Femur (tissue), 1 donor: ENCODE results near the gene SHISA7.

Source experiments
- DNase-seq: peaks from one replicate; pipeline ENCODE4 v3.0.0-alpha.2; 2017

Gene SHISA7

DNA sequence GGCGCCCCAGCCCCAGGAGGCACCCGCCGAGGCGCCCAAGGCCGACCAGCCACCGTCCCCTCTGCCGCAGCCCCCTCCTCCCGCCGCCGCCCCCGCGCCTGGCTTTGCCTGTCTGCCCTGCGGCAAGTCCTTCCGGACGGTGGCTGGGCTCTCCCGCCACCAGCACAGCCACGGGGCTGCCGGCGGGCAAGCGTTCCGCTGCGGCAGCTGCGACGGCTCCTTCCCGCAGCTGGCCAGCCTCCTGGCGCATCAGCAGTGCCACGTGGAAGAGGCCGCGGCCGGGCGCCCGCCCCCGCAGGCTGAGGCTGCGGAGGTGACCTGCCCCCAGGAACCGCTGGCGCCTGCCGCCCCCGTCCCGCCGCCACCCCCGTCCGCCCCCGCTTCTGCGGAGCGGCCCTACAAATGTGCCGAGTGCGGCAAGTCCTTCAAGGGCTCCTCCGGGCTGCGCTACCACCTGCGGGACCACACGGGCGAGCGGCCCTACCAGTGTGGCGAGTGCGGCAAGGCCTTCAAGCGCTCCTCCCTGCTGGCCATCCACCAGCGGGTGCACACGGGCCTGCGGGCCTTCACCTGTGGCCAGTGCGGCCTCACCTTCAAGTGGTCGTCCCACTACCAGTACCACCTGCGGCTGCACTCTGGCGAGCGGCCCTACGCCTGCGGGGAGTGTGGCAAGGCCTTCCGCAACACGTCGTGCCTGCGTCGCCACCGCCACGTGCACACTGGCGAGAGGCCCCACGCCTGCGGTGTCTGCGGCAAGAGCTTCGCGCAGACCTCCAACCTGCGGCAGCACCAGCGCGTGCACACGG is 39.3 kb upstream of the SHISA7 start:
- no peak for DNase-seq

DNA sequence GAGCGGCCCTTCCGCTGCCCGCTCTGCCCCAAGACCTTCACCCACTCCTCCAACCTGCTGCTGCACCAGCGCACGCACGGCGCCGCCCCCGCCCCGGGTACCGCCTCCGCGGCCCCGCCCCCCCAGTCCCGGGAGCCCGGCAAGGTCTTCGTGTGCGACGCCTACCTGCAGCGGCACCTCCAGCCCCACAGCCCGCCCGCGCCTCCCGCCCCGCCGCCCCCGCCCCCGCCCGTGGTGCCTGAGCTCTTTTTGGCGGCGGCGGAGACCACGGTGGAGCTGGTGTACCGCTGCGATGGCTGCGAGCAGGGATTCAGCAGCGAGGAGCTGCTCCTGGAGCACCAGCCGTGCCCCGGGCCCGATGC is 38.7 kb upstream of the SHISA7 start:
- no peak for DNase-seq

DNA sequence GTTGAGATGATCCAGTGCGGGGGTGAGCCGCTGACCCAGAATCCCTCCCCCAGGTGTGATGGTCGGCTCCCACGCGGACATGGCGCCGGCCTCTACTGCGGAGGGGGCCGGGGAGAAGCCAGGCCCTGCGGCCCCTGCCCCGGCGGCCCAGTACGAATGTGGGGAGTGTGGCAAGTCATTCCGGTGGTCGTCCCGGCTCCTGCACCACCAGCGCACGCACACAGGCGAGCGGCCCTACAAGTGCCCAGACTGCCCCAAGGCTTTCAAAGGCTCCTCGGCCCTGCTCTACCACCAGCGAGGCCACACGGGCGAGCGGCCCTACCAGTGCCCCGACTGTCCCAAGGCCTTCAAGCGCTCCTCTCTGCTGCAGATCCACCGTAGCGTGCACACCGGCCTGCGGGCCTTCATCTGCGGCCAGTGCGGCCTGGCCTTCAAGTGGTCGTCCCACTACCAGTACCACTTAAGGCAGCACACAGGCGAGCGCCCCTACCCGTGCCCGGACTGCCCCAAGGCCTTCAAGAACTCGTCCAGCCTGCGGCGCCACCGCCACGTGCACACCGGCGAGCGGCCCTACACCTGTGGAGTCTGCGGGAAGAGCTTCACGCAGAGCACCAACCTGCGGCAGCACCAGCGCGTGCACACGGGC is 38.2 kb upstream of the SHISA7 start:
- no peak for DNase-seq

DNA sequence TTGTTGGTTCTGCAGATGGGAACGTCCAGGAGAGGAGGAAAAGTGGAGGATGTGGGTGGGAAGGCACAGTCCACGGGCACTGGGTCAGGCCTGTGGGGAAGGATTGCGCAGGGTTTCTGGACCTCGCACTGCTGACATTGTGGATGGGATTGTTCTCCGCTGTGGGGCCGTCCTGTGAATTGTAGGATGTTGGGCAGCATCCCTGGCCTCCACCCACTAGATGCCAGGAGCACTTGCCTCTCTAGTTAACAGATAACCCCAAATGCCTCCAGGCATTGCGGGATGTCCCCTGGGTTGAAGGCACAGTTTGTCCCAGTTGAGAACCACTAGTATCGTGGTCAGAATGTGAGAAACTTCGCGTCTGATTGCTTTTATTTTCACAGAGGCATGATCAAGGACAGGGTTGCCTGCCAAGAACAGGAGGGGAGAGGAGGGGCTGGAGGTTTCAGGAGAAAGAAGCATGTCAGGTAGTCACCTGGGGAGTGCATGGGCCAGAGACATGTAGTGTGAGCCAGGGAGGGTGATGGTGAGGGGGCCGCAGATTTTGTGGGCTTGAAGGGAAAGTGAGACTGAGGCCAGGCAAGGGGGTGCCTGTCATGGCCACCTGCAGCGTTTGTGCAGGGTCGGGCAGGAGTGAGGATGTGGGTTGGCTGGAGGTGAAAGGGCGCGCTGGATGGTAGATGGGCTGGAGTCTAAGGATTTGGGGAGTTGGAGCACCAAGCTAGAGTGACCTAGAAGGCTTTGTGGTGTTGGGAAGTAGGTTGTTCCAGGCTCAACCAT is 36.5 kb upstream of the SHISA7 start:
- DNase-seq: no peak

DNA sequence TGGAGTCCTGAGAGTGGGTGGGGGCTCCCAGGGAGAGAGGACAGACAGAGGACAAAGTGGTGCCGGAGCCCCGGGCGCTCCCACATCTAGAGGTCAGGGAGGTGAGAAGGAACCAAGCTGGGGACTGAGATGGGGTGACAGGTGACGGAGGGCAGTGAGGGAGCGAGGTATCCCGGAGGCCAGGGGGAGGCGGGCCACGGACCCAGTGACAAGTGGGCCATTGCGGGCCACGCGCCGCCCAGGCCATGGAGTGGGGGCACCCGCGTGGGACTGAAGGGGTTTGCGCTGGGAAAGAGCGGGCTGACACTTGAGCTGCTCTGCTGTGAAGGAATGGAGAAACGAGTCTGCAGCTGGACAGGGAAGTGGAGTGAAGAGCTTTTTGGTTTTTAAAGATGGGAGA is 35.9 kb upstream of the SHISA7 start:
- no peak for DNase-seq

DNA sequence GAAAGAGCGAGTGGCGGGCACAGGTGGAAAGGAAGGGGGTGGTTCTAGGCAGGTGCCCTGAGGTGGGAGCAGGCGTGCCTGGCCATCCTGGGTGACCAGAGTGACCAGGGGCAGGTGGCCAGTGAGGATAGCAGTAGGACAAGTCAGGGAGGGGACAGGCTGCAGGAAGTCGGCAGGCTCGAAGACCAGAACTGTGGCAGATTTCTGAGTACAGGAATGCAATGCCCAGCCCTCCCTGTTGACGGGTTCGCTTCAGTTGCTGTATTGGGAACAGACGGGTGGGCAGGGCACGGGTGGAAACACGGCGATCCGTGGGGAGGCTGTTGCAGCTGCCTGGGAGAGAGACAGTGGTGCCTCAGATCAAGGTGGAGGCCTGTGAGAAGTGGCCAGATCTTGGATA is 35.3 kb upstream of the SHISA7 start:
- DNase-seq: no peak

DNA sequence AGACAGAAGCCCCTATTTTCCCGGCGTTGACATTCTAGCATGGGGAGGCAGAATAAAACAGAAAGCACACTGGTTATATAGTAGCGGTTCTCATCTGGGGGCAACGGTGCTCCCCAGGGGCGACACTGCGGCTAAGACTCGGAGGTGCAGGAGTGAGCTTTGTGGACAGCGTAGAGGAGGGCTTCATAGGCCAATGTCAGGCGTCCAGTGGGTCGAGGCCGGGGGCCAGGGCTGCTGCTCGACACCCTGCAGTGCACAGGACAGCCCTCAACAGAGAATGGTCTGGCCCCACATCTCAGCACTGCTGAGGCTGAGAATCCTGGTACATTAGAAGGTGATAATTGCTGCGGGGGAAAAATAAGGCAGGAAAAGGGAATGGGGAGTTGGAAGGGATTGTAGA is 34.8 kb upstream of the SHISA7 start:
- no peak for DNase-seq

DNA sequence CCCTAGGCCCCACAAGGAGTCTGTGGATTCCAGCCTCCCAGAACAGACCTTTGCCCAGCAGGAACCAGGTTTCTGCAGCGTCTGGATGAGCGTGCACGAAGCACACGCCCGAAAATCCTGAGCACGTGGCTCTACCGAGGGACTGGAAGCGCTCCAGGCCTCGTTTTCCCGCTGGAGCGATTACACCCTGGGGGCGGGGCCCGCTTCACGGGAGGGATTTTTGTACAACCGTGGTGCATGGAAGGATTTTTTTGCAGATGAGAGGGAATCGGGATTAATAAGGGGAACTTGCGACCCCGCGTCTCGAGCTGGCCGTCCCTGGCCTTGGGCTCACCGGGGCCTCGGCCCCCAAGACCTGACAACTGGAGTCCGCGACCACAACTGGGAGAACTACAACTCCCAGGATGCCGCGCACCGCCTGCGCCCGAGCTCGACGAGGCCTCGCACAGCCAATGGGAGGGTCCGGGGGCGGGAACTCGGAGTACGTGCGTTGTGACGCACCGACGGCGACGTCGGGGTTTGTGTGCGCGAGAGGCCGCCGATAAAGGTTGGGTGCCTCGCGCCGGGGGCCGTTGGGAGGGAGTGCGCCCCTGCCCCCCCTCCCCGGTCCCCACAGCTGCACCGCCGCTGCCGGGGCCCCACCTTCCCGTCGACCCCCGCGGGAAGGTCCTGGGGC is 33.1 kb upstream of the SHISA7 start, which contains the start of gene ZNF628:
Gene ZNF628 (plus strand): TSS at position 518 of the 676 bp plus-strand sequence. CDS start 3,294 bp downstream, outside the sequence.
- DNase-seq: peak; percentile 99

DNA sequence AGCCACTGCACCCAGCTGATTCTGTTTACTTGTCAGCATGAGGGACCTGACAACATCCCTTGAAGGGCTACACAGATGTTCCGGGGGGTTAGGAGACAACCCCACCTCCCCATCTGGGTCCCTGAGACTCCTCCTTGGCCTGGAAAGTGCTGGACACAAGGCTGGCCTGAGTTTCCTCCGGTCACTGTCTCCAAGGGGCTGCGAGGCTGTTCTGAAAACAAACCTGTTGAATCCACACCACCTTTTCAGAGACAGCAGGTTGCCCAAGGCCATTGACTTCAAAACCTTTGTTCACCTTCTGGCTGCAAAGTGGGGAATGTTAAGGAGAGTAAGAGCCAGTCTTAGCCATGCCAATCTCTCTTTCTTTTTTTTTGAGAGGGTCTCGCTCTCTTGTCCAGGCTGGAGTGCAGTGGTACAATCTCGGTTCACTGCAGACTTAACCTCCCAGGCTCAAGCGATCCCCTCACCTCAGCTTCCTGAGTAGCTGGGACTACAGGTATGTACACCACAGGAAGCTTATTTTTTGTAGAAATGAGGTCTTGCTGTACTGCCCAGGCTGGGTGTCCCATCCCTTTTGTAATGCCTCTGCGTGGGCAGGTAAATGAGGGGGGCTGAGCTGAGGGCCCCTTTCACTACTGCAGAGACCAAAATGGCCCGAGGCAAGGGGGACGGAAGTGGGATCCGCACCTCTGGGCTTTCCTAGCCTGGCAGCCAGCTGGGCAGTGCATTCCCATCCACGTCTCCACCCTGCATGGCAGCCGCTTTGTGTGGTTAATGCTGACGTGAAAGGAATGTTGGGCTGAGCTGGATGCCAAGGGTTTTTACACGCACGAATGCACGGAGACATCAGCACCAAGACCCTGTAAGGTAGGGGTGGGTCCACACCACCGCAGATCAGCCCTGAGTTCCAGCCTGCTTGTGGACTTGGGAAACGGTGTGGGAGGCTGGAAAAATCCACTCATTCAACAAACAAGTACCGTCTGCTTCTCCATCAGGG is 31.5 kb upstream of the SHISA7 start:
- DNase-seq: no peak

DNA sequence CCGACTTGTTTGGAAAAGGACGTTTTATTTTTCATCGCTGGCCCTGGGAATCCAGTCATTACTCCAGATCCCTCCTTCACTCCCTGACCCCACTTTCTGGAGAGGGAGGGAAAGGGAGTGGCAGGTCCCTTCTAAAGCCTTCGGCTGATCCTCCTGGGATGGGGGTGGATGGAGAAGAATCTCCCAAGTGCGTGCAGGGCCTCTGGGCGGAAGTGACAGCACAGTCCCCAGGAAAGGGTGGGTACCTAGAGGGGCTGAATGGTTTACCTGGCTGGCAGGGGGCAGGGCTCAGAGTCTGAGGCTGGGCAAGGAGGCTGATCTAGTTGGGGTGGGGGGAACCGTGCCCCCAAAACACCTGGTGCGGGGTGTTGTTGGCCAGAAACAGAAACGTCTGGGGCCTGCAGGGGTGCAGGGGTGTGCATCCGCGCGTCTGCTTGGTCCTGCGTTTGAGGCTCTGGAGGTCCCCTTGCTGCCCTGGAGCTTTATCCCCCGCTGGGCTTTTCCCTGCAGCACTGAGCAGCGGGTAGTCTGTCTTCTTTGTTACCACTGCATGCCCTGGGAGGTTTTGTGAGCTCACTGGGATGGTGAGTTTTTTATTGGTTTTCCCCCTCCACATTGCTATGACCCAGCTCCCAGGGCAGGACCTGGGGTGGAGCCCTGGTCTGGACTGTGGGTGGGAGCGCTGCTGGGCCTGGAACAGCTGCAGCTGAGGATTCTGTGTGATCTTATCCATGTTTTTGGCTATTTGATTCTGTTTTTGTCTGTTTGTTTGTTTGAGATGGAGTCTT is 30.3 kb upstream of the SHISA7 start:
- no peak for DNase-seq

DNA sequence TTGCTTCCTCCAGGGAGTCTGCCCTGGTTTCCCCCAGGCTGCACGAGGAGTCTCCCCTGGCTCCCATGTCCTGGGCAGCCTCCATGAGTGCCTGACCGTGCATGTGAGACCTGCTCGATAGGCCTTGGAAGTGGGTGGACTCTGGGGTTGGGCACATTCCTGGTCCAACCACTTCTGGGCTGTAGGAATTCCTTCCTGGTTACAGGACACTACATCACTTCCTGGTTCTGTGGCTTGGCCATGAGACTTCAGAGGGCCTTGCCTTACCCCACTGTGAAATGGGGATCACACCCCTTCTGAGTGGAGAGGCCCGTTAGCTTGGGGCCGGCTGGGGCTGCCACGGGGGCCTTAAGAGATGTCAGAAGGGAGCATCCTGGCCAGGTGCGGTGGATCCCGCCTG is 29.4 kb upstream of the SHISA7 start:
- no peak for DNase-seq

DNA sequence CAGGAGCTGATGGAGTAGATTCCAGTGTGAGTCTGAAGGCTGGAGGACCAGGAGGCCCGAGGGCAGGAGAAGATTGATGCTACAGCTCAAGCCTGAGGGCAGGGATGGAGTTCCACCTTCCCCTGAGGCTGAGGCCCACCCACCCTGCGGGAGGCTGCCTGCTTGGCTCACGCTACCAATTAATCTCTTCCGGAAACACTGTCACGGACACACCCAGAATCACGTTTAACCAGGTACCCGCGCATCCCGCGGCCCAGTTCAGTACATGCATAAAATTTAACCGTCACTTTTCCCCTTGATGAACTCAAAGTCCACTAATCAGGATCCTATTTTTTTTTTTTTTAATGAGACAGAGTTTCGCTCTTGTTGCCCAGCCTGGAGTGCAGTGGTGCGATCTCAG is 28.2 kb upstream of the SHISA7 start:
- DNase-seq: no peak

DNA sequence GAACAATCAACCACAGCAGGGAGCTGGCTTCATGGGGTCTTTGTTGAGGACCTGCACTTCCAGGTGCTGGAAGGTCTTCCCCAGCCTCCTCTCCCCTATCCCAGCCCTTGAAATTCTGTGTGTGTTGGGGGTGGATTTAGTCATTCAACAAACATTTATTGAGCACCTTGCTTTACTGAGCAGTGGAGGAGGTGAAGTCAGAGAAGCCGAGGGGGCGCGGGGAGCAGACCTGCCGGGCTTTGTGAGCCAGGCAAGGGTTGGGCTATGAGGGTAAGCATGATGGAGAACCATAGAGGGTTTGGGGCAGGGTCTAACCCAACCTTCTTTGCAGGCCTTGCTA is 24.9 kb upstream of the SHISA7 start:
- no peak for DNase-seq

DNA sequence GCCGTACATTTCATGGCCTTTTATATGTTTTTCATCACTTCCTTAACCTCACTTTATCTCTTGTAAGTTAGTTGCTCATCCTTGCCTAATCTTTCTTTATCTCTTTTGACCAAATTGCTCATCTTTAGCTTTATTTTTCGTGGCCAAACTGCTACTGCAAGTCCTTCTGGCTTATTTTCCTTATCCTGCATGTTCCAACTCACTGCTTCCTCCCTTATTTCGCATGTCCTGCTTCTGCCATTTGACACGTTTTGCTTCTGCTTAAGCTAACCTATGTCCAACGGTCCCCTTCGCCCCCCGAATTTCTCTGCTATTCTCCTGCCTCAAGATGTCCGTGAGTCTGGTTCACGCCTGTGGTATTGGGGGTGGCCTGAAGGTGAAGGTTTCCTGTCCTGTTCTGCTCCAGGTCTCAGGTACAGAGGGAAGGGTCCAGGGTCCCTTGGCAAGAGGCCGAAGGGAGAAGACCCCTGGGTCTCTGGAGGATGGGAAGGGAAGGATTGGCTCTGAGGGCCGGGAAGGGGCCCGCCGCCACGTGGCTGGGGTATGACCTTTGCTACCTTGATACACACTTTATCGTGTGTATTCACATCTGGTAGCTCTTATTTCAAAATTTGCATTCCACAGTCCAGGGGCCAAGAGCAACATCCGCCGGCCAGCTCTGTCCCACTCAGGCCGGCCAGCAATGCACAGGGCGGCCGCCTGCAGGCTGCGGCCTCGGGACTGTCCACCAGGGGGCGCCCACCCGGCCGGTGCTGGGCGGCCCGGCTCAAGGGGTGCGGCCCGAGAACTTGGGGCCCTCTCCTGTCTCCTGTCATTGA is 24.3 kb upstream of the SHISA7 start:
- DNase-seq: peak; percentile 84

DNA sequence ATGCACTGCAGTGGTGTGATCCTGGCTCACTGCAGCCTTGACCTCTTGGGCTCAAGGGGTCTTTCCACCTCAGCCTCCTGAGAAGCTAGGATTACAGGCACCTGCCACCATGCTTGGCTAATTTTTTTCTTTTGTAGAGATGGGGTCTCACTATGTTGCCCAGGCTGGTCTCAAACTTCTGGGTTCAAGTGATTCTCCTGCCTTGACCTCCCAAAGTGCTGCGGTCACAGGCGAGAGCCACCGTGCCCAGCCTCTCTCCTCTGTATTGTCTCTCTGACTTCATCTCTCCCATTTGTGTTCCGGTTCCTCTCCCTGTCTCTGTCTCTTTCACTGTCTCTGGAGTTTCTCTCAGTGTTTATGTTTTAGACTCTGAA is 23.1 kb upstream of the SHISA7 start:
- no peak for DNase-seq

DNA sequence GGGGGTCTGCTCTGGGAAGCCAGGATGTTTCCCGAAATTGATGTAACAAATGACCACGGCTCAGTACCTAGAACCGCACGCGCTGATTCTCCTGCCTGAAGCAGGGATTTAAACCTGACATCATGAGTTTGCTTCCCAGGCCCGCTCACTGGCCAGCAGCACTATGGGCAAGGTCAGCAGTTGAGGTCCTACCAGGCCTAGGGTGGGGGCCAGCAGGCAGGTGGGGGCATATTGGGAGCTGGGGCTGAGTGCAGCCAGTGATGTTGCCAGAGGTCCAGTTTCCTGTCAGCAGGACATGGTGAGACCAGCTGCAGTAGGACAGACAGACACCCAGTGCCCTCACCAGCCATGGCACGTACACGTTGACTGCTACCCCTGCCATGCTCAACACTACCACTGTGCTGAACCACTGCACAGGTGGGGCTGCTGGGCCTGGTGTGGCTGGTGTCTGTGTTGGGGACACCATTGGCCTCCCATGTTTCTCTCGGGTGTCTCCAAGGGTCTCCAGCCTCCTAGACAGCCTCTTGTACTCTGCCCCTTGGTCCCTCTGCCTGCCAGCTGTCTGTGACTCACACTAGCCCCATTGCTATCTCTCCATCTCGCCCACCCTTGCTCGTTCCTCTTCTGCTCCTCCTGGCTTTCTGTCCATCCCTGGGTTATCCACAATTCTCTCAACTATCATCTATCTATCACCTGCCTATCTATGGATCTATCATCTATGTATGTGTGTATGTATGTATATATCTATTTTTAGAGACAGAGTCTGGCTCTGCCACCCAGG is 22.6 kb upstream of the SHISA7 start:
- no peak for DNase-seq

DNA sequence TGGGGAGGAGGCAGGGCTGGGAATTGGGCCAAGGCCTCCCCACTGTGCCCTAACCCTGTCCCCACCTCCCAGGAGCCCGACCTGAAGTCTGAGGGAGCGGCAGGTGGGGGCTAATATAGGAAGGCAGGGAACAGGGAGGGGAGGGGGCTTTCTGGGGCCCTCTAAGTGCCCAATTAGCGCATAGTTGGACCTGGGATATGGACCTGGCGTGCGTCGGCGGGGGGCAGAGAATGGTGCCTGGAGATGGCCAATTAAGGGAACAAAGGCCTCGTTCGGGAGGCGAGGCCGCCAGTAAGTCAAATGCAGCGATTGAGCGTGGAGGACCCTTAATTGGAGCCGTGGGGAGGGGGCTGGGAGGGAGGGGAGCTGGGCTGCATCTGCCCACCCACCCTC is 21.6 kb upstream of the SHISA7 start, which contains the start of gene C19orf85:
Gene C19orf85 (minus strand): TSS at position 90 of the 393 bp plus-strand sequence. CDS start 197 bp downstream, outside the sequence.
- DNase-seq: no peak

DNA sequence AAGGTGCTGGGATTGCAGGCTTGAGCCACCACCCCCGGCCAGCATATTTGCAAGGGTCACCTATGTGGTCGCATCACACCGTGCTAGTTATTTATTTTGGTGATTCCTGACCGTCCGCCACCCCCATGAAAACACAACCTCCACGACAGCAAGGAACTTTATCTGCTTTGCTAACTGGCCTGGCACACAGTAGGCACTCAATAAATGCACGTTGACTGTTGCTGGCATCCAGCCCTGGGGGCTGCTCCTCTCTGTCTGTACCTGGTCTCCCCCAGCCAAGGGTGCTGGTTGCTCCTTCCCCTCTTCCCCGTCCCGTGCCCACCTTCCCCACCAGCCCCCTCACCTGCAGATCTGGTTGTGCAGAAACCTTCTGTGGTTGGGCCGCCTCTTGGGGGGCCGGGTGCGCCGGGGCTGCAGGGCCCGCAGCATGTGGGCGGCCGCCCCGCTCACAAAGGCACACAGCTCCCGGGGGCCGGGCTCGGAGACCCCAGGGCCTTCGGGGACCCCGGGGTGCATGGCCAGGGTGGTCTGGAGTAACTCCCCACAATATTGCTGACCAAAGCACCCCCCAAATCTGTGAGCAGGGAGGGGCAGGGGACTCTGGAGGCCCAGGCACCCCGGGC is 21.1 kb upstream of the SHISA7 start:
- no peak for DNase-seq

DNA sequence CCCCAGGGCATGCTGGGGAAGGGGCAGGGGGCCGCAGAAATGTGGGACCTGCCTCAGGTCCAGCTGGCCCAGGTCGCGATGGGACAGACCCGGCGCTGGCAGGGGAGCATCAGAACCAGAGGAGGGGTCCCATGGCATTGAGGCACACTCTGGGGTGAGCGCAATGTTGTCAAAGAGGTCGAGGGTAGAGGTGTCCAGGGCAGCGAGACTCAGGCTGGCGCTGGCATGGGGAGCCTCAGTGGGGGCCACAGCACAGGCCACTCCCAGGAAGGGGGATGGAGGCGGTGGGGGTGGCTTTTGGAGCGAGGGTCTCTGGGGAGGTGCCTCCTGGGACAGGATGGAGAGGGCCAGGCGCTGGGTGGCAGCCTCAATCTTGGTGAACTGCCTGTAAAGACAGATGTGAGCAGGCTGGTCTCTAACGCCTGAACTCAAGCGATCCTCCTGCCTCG is 20.5 kb upstream of the SHISA7 start:
- DNase-seq: no peak
